Hematopoietic multipotent progenitor cell treated with erythropoietin and hydrocortisone succinate and interleukin-3 and kit ligand, for 15 days (in vitro differentiated cells): ENCODE measurements around the gene PPM1H.
"Not testable (repeated sequence)": the region's sequence is repeated elsewhere in the genome, so short reads cannot be mapped to it uniquely, and the experiment has no call there.

ENCODE experiments used
- DNase-seq: peaks from one replicate; pipeline ENCODE4 v3.0.0-alpha.2; 2015; ENCODE audit warnings: low spot score

PPM1H gene

GRCh38 chr12:62732861-62733427 lies 202.0 kb downstream of the PPM1H start:
- no peak for DNase-seq

- DNase-seq = no peak
Observed at GRCh38 chr12:62731055-62731820, 203.7 kb downstream of the PPM1H start.

GRCh38 chr12:62730649-62731048 lies 204.3 kb downstream of the PPM1H start:
- no peak for DNase-seq

GRCh38 chr12:62729579-62730544 lies 205.1 kb downstream of the PPM1H start:
- DNase-seq = not testable (repeated sequence)

GRCh38 chr12:62728741-62729140 lies 206.2 kb downstream of the PPM1H start:
- DNase-seq = no peak

GRCh38 chr12:62726471-62726980 lies 208.4 kb downstream of the PPM1H start:
- no peak for DNase-seq

GRCh38 chr12:62725781-62726180 lies 209.2 kb downstream of the PPM1H start:
- no peak for DNase-seq

- no peak for DNase-seq
Observed at GRCh38 chr12:62724947-62725451, 210.0 kb downstream of the PPM1H start.

- DNase-seq = no peak
Observed at GRCh38 chr12:62724285-62724684, 210.7 kb downstream of the PPM1H start.

GRCh38 chr12:62722971-62723680 lies 211.8 kb downstream of the PPM1H start:
- DNase-seq = no peak

GRCh38 chr12:62720661-62721330 lies 214.2 kb downstream of the PPM1H start:
- DNase-seq = no peak

GRCh38 chr12:62720025-62720424 lies 214.9 kb downstream of the PPM1H start:
- no peak for DNase-seq

- no peak for DNase-seq
Observed at GRCh38 chr12:62718762-62719426, 216.1 kb downstream of the PPM1H start.

- no peak for DNase-seq
Observed at GRCh38 chr12:62717643-62718042, 217.3 kb downstream of the PPM1H start.

- no peak for DNase-seq
Observed at GRCh38 chr12:62716866-62717525, 218.0 kb downstream of the PPM1H start.

GRCh38 chr12:62716037-62716436 lies 218.9 kb downstream of the PPM1H start:
- DNase-seq = no peak

- no peak for DNase-seq
Observed at GRCh38 chr12:62714774-62715721, 219.9 kb downstream of the PPM1H start.

- no peak for DNase-seq
Observed at GRCh38 chr12:62714181-62714773, 220.7 kb downstream of the PPM1H start.
